GM04504 (cell line): ENCODE results near the gene DGKI.

Experiments used
- DNase-seq: peaks from one replicate; pipeline ENCODE4 v3.0.0-alpha.2; 2012; ENCODE audit warnings: low read depth

Gene DGKI

DNA sequence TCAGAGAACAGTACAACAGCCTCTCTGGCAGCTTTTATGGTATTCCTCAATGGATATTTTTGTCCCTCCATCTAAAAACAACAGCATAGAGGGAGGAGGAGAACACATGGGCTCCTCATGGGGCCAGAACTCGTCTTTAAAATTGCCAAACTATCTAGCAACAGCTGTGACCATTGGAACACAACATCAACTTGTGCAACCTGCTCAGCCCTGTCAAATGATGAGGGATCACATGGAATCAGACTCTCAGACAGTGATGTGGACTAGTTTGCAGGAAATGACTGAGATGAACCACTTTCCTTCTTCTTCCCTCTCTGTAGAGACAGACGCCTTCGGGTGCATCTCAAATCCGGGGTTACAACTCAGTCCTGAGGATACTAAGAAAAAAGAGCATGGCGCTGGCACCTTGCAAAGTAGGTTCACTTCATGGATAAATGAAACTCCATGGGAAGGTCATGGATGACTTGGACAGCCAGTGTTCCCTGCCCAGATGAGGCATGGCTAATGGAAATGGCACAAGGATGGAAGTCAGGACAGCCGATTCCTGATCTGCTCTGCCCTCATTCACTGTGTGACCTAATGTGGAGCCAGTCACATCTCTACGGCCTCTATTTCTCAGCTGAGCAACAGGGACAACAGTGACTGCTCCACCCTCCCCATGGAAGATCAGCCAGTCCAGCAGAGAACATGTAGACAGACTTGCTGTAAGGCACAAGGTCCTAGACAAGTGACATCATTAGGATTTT, 24.6 kb upstream of the DGKI start:
- DNase-seq: peak; percentile 69

DNA sequence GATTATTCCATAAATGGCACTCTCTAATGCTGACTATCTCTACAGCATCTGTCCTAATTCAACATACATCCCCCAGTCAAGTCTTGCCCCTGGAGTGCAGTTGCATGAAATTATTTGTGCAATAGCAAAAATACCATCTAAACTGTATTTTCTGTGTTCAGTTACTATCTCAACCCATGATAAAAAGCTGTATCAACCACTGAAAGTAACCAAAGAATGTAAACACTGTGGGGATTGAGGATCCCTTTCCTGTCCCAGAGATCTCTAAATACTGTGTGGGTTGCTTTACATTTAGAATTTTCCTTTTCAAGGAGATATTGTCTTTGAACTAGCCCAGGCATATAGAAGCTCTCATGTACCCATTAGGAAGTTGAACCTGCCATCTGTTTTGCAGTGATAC, 23.9 kb upstream of the DGKI start:
- no peak for DNase-seq

DNA sequence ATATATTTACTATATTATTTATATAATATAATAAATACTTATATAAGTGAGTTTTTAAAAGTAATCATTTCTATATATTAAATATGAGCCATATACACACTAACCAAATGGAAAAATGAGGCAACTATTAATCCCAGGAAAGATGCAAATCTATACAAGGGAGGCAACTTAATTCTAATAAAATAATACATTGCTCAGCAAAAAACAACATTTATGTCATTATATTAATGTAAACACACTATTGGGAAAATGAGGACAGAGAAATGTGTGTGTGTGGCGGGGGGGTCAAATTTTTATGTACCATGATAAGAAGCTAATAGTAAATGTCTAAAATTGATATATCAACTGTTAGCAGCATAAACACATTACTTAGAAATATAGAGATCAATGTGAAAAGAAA, 23.3 kb upstream of the DGKI start:
- DNase-seq: no peak

DNA sequence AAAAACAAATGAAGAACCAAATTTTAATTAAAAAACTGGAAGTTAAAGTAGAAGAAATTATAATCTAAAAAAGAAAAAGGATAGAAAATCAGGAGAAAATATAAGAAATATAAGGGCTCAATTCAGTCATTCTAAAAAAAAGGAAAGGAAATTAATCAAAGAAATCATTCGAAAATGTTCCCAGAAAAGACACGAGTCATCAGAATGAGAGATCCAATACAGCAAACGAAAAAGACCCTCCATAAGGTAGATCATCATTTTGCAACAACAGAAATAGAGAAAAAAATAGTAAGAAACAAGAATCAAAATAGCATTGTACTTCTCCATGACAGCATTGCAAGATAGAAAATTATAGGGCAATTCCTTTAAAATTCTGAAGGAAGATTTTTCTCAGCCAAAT, 22.5 kb upstream of the DGKI start:
- no peak for DNase-seq

DNA sequence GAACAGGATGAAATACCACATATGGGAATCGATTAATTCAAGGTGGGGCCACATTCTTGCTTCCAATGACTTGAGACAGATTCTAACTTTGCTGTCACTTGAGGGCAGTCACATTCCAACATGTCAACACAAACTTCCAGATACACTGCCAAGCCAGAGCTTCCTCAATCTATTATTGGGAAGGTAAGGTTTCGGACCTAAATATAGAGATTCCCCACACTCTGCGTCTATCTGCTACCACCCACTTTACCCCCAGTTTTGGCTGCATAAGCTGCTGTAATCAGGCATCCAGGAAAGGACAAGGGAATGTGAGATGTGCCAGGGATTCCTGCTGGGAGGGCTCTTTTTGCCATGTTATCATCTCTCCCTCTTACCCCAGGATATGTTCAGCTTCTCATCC, 20.5 kb upstream of the DGKI start:
- DNase-seq: no peak

DNA sequence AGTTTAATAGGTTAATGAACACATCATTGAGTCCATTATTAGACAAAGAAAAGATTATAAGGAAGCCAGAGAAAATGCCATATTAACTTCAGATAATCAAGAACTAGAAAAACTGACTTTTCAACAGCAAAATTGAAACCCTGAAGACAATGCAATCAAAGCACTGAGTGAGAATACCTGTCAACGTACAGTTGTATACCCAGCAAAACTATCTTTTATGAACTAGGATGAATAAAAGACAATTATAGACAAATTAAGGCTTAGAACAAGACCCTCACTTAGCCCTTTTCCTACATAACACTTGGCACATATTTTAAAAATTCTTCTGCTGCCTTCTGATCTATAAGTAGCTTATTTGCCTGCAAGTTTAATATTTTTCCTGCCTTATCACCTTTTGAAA, 19.0 kb upstream of the DGKI start:
- no peak for DNase-seq

DNA sequence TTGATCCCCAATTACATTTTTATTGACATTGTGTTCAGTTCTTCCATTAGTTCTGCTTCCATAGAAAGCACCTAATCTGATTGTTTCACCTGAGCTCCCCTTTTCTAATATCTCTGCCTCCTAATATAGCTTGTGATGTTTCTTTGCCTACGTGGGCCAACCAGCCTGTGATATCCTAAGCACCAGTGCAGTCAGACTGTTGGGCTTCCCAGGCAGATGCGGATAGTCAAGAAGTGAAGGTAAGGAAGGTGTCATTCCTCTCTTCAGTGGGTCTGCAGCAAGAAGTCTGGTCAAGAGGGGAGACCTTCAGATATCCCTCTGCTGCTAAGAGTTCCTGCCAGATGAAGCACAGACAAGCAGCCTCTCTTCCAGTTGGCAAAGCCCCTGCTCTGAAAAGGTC, 16.2 kb upstream of the DGKI start:
- no peak for DNase-seq

DNA sequence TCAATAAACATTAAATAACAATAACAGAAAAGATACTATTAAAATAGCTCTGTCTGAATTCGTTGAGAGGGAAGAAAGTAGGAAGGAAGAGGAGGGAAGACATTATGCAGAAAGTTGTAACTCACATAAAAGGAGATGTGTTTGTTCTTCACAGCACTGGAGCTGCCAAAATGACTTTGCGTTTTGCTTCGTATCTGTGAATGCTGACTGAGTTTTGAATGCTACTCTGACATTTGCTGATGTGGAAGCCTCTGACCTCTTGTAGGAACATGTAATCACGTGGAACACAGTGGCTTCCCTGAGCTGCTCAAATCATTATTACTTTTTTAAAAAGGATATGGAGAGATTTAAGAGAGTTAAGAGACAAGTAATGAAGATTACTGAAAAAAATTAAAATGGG, 15.6 kb upstream of the DGKI start:
- DNase-seq: no peak

DNA sequence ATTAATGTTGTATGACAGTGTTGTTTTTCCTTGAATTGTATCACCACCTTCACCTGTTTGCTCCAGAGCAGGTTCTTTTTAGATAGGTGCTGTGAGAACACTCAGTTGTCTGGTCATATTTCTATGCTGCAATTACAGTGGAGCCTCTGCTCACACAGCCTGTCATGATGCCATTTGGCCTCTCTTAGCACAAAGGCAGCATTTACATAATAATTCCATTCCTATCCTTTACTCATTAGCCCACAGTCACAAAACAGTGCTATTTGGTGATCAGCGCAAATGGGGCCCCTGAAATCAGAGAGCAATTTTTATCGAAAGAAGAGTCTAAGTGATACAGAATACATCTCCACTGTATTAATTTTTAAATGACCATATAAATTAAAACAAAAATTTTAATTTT, 13.8 kb upstream of the DGKI start:
- DNase-seq: no peak

DNA sequence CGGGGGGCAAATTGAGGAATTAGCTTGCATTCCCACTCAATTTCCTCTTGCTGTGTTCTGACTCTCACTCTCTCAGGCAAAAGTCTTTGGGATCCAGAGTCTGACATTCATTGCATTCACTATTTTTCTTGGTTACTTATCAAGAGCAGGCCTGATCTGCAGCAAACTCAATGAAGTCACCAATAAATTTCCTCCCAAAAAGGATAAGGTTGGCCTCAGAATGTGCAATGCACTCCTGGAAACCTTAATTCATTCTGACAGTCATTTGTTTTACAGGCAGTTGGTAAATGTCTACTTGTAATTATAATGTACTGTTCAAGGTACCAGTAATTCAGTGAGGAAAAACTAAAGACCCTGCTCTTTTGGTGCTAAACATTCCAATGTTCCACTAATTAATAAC, 6.3 kb upstream of the DGKI start:
- DNase-seq: no peak

DNA sequence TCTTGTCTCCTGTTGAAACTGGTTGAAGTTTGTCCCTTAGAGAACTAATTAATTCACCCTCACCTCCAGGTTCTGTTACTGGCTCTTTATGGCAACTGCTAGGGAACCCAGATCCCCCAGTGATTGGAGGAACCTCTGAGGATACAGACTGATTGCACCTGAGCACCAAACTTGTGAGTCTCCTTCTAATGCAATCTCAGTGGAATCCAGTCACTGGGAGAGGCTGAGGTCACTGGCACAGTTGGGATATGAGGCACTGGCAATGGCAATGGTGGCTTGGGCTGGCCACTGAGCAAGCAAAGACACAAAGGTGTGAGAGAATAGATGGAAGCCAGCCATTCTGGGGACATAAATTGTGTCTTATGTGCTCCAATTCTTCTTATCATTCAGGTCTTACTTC, 5.3 kb upstream of the DGKI start:
- DNase-seq: no peak

DNA sequence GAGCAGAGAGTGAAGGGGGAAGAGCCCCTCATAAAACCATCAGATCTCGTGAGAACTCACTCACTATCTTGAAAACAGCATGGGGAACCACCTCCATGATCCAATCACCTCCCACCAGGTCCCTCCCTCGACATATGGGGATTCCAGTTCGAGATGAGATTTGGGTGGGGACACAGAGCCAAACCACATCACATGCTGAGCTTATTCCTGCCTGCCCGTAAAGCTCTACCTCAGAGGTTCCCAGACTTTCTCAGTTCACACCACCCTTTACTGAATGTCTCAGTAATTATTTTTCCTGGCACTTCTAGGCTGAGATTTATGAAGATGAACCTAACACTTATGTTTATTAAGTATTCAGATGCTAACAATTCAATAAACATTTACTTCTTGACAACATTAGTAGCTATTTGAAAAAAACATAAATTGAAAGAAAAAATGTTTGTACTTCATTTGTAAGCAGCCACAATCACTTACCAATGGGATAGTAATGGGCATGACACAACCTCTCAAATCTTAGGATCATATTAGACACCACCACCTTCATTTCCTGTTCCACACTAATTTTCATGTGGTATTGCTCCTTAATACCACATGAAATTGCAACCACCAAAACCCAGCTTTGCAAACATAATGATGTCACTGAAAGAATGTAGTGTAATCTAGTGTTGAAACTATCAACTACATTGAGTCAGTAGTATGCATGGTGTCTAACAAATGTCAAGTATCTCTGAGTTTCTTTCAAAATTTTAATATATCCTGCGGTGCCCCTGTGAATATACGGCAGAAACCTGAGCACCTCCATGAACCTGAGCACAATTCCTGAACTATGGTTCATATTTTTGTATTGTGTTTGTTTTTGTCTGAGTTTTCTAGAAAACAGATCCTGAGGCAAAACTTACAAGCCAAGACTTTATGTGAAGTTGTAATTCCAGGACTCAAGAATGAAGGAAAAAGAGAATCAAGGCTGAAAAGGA, 4.5 kb upstream of the DGKI start:
- DNase-seq: no peak

DNA sequence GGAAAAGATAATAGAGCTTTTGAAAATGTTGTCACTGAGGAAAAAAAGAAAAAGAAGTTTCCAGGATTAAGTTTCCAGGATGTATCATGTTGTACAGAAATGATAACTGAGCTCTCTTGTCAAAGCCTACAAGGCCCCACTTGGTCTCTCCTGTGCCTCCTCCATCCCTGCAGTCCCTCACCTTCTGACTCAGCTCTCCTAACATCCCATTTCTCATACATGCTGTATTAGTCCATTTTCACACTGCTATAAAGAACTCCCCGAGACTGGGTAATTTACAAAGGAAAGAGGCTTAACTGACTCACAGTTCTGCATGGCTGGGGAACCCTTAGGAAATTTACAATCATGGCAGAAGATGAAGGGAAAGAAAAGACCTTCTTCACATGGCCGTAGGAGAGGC, 3.8 kb upstream of the DGKI start:
- no peak for DNase-seq

DNA sequence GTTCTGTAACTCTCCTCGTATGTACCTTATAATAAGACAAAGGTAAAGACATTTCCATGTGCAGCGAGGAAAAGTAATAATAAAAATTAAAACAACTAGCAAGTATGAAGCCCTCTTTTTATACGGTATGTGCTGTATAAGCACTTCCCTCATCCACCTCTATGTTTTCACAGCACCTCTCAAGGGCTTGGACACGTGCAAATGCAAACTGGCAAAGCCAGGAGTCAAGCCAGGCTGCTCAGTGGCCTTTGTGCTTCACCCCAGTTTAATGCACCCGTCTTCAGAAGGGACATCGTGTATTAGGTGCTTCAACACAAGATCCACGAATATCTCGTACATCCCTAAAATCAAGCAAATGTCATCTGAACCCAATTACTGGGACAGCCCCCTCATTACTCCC, 1.3 kb upstream of the DGKI start:
- DNase-seq: no peak

DNA sequence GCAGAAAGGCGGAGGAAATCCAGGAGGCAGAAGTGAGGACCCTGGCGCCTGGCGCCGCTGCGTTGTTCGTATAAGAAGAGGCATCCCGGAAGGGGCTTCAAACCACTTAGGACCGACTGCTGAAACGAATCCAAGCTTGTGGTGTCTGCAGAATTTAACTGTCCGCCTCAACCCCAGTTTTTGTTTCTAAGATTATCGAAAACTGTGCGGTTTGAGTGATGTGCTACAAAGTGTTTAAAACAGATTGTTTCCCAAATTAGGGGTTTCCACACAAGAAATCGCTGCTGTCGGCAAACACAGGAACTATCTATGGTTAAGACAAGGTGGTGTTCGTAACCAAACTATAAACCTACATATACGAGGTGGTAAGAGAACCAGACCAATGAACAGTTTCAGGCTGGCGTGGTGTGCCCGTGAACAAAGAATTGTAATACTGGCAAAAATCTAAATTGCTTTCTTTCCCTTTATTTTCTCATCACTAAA, 835 bp upstream of the DGKI start:
- DNase-seq: no peak

DNA sequence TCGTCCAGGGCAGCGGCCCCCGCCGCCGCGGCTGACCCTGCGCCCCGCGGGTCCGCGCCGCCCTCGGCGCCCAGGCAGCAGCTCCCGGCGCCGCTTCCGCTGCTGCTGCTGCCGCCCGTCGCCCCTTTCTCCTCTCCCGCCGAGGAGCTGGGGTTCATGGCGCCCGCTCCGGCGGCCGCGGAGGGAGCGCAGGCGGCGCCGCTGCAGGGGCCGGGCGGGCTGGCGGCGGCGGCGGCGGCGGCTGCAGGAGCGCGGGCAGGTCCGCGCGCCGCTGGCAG, 286 bp downstream of the DGKI start:
- no peak for DNase-seq

DNA sequence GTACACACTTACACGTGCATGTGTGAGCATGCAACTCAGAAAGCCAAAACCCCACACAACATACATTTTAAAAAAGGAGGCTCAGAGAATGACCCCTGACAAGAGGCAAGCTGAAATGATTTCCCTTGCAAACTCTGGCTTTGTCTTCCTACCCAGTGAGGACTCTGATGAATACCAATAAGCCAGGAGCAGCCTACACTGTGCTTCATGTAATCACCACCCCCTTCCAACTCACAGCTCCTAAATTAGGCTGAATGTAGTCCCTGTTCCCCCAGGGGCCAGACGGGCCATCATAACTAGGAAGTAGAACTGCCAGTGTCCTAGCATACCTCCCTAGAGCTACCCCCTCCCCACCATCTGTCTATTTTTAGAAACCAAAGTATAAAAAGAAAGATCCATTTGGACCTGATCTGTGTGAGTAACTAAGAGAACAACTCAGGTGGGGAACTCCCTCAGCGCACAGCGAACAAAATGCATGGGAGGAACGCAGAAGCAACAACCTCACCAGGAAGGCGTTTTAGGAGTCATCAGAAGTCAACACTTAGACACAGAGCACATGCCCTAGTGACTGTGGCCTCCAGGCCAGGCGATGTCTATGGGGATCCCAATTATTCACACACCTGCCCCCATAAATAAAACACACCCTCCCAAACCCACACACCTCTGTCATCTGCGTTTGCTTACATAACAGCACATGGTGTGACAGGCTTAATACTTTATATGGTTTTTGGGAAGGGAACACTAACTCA, 1.9 kb downstream of the DGKI start:
- no peak for DNase-seq

DNA sequence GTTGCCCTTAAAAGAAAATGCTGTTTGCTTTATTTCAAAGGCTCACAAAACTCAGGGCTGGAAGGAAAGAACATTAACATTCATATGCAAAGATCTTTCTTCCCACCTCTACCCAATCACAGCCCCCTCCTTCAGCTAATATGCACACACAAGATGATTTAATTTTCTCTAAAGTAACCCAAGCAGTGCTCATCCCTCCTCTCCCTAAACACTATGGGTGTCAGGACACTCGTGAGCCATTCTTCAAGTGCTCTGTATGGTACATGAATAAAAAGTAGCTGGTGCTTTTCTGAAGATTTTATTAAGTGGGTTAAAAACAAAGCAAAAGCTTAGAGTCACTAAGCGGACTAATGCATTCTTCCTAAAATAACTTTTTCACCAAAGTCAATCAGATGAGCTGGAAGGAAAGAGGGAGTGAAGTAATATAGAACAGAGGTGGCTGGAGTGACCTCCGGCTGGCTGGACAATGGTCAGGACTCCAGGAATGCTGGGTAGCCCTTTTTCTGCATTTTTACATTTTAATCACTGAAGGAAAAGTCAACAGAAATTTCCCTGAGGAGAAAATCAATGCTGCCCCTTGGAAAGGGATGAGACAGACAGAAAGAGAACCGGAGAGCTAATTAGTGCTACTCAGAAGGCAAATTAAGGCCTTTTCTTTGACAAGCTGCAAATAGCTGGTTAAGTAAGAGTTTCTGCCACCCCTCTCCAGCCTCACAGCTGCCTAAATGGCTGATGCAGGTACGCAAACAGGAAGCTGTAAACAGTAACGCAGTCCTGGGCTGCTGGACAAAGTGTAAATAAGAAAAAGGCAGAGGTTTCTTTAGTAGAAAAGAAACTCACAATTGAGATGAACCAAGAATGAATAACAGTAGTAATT, 6.6 kb downstream of the DGKI start:
- no peak for DNase-seq

DNA sequence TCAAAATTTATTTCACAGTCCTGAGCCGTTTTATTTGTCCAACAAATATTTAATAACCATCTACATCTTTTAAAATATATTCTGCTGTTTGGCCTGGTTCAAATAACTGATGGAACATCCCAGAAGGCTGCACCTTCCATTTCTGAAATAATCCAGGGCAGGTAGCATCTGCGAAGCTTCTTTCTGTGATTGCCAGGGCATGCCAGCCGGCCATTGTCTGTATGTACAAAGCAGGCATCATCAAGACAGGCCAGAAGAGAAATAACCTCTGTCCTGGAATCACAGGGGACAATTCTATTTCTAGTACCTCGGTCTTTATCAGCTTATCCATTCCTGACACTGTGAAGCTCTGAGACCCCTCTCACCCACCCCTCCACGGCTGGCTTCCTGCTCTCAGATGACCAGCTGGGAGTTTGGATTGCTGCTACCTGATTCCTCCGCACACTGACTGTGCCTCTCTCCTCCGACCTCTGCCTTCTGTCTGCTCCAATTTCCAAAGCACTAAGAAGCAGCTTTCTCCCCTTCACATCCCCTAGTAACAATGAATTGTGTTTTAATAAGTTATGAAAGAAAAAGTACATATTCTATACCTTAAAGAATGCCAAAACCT, 8.0 kb downstream of the DGKI start:
- no peak for DNase-seq

DNA sequence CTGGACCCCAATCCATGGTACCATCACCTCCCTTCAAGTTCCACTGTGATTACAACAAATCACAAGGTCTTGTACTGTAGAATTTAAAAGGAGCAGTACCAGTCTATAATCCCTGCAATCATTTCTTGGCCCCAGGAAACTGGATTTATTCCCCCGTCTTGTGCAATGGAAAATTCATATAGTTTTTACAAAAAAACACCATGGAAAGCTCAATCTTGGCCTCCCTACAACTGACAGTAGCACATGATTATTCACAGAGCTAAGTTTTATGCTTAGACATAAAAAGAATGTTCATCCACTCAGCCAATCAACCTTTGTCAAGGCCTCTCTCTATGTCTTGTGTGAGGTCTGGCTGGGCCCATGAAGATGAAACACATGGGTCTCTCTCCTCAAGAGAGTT, 10.2 kb downstream of the DGKI start:
- no peak for DNase-seq

DNA sequence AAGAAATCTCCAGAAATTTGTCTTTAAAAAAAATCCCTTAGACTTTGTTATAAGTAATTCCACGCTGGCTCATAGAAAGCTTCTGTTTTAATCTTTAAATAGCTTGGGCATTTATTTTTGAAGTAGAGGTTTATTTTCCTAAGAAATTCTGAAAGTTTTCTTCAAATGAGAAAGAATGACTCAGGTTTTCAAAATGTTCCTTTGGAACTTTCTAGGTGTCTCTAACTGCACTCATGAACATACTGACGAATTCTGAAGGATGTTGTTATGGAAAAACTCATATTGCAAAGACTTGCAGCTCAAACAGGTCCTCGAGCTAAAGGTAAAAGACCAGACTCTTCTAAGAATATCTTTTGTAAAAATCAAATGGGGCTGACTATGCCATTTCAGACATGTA, 10.7 kb downstream of the DGKI start:
- DNase-seq: no peak
